ENCODE measurements around the gene LRCH4.
"Not testable (repeated sequence)": the region's sequence is repeated elsewhere in the genome, so short reads cannot be mapped to it uniquely, and the experiment has no call there.

LRCH4 gene

GRCh38 chr7:100538654-100539435, 47.1 kb downstream of the LRCH4 start, which contains the start of gene AGFG2:
Gene AGFG2 (plus strand): TSS chr7:100539203. CDS start chr7:100539347, 144 bp downstream.
- TF ChIP-seq, protein P1, sequence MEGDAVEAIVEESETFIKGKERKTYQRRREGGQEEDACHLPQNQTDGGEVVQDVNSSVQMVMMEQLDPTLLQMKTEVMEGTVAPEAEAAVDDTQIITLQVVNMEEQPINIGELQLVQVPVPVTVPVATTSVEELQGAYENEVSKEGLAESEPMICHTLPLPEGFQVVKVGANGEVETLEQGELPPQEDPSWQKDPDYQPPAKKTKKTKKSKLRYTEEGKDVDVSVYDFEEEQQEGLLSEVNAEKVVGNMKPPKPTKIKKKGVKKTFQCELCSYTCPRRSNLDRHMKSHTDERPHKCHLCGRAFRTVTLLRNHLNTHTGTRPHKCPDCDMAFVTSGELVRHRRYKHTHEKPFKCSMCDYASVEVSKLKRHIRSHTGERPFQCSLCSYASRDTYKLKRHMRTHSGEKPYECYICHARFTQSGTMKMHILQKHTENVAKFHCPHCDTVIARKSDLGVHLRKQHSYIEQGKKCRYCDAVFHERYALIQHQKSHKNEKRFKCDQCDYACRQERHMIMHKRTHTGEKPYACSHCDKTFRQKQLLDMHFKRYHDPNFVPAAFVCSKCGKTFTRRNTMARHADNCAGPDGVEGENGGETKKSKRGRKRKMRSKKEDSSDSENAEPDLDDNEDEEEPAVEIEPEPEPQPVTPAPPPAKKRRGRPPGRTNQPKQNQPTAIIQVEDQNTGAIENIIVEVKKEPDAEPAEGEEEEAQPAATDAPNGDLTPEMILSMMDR (IDR thresholded peaks at IDR 0.05): no peak
- TF ChIP-seq ZFX (IDR thresholded peaks at IDR 0.05; ENCODE audit: borderline replicate concordance): no peak
- H3K27ac ChIP-seq: peak within 1 kb of the TSS; percentile 91

GRCh38 chr7:100538348-100538653, 47.6 kb downstream of the LRCH4 start:
- no peak for TF ChIP-seq ZFX (IDR thresholded peaks at IDR 0.05; ENCODE audit: borderline replicate concordance)
- TF ChIP-seq, protein P1 (IDR thresholded peaks at IDR 0.05): no peak
- H3K27ac ChIP-seq: peak overlapping the region; percentile 91

DNA sequence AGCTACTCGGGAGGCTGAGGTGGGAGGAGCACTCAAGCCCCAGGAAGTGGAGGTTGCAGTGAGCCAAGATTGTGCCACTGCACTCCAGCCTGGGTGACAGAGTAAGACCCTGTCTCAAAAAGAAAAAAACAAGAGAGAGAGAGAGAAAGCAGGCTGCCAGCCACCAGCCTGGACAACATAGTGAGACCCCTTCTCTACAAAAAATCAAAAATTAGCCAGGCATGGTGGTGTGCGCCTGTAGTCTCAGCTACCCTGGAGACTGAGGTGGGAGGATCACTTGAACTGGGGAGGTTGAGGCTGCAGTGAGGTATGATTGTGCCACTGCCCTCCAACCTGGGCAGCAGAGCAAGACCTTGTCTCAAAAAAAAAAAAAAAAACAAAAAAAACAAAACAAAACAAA, 49.2 kb downstream of the LRCH4 start:
- H3K27ac ChIP-seq: not testable (repeated sequence)

DNA sequence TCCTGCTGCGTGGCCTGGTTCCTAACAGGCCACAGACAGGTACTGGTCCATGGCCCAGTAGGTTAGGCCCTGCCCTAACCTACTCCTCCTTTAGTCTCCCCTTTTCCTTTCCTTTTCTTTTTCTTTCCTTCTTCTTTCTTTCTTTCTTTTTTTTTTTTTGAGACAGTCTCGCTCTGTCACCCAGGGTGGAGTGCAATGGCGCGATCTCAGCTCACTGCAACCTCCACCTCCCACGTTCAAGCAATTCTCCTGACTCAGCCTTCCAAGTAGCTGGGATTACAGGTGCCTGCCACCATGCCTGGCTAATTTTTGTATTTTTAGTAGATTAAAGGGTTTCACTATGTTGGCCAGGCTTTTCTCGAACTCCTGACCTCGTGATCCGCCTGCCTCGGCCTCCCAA, 49.9 kb downstream of the LRCH4 start:
- not testable (repeated sequence) for H3K27ac ChIP-seq

DNA sequence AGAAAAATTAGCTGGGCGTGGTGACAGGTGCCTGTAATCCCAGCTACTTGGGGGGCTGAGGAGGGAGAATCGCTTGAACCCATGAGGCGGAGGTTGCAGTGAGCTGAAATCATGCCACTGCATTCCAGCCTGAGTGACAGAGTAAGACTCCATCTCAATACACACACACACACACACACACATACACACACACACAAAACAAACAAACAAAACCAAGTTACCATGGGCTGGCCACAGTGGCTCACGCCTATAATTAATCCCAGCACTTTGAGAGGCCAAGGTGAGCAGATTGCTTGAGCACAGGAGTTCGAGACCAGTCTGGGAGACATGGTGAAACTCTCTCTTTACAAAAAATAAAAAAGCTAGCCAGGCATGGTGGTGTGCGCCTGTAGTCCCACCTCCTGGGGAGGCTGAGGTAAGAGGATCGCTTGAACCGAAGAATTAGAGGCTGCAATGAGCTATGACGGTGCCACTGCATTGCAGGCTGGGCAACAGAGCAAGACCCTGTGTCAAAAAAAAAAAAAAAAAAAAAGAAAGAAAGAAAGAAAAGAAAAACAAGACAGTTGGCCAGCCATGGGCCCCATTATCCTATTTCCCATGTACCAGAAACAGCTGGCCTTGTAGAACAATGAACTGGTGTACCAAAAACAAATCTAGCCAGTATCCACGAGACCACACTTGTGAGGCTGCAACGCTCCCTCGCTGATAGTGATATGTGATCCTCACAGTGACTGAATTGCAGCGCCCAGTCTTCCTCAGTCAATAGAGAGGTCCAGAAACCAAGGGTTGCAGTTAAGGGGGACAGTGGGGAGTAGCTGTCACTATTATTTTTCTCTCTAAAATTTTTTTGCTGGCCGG, 53.5 kb downstream of the LRCH4 start:
- H3K27ac ChIP-seq: no peak overlapping the region
- TF ChIP-seq ZFX (IDR thresholded peaks at IDR 0.05; ENCODE audit: borderline replicate concordance): no peak
- TF ChIP-seq, protein P1 (IDR thresholded peaks at IDR 0.05): no peak

GRCh38 chr7:100528108-100528866, 57.6 kb downstream of the LRCH4 start:
- H3K27ac ChIP-seq: not testable (repeated sequence)
